OCI-LY7 (cell line): ENCODE results near the gene HUS1B.

ENCODE experiments used
- EZH2phosphoT487 ChIP-seq: fragments of 200-600 bp; sonication (generic); IDR thresholded peaks from 2 replicates; pipeline ENCODE4 v1.6.1; 2018; ENCODE audit warnings: low read depth, borderline replicate concordance, mild to moderate bottlenecking, mixed run types, antibody characterized with exemption, low read length, moderate library complexity, mixed read lengths
- TF ChIP-seq, protein P1 (sequence below): fragments of 200-600 bp; sonication (generic); conservative IDR thresholded peaks from 2 replicates; pipeline ENCODE4 v1.5.1; 2014; ENCODE audit warnings: mild to moderate bottlenecking, antibody characterized with exemption, low read length, moderate library complexity, mixed read lengths

DNA sequence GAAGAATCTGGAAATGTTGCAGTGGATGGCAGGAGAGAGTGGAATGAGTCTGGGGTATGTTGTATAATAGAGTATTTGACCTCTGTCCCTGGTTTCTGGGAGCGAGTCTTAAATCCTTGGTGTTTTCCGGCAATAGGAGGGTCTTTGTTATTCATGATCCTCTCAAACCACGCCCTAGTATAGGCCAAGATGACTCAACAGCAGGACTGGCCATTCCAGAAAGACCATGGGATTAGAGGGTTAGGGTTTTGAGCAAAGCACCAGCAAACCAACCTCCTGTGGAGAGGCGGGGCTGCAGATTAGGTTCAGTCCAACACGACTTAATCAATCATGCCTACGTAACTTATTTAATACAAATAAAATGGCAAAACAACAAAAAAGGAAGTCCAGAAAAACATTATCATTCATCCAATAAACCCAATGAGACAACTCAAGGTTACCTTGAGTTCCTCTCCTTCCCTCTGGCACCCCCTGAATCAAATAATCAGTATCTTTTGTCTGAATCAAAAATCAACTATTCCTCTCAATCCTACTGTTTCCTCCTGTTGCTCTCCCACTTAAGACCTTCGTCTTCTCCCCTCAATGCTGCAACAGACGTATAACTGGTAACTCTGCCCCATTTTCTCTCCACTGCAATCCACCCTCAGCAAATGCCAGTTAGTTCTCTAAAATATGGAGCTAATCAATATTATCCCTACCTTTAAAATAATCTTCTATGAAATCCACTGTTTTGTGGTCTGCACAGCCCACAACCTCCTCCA is 15.5 kb downstream of the HUS1B start:
- TF ChIP-seq, protein P1, sequence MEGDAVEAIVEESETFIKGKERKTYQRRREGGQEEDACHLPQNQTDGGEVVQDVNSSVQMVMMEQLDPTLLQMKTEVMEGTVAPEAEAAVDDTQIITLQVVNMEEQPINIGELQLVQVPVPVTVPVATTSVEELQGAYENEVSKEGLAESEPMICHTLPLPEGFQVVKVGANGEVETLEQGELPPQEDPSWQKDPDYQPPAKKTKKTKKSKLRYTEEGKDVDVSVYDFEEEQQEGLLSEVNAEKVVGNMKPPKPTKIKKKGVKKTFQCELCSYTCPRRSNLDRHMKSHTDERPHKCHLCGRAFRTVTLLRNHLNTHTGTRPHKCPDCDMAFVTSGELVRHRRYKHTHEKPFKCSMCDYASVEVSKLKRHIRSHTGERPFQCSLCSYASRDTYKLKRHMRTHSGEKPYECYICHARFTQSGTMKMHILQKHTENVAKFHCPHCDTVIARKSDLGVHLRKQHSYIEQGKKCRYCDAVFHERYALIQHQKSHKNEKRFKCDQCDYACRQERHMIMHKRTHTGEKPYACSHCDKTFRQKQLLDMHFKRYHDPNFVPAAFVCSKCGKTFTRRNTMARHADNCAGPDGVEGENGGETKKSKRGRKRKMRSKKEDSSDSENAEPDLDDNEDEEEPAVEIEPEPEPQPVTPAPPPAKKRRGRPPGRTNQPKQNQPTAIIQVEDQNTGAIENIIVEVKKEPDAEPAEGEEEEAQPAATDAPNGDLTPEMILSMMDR, result no peak
- no peak for TF ChIP-seq EZH2phosphoT487
